ENCODE results near the gene COL6A5.

- TF ChIP-seq CTCF (IDR thresholded peaks at IDR 0.05; ENCODE audit: low read length) (no peak), EZH2 (IDR thresholded peaks at IDR 0.05; ENCODE audit: borderline replicate concordance, low read length) (no peak)
Measured at GRCh38 chr3:130392266-130392665, 46.8 kb downstream of the COL6A5 start.

All from OCI-LY1 (cell line).